GM19351 (cell line): ENCODE data around the gene CRAT.

Experiments
- ATAC-seq: cut with Tn5 transposase; IDR thresholded peaks from one replicate; pipeline ENCODE4 v1.9.1; 2021; ENCODE audit warnings: mild to moderate bottlenecking, moderate library complexity; ENCODE audit not compliant: unreplicated experiment

CRAT gene

GRCh38 chr9:129111528-129112151, 1.0 kb upstream of the CRAT start:
- ATAC-seq, result peak; percentile 16

DNA sequence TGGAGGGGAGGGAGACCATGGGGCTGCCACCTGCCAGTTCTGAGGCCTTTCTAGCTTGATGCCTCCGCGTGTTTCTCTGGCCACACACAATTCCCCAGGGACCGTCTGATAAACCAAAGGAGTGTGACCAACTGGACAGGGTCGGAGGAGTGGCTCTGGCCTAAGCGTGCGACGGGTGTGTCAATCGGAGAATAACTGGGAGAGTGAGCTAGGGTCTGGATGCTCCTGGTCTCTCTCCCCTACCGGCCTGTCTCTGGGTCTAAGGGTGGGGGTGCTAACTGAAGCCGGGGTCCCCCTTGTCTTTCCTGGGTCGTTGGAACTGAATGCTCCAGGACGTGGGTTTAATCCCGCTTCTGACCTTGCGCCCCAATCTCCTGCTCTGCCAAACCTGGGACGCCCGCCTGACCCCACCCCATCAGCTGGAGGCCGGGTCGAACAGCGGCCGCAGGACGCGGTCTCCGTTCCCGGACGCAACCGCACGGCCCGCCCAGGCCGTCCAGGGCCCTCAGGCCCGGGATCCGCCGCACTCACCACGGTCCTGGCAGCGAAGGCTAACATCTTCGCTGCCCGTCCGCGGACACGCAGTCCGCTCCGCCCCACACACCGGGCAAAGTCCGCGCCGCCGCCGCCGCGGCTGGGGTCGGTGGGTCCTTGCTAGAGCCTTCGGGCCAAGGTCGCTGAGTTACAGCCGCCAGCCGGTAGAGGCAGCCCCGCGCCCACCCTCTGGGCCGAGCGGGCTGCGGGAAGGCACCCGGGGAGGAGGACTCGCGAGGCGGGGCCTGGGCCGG, 447 bp downstream of the CRAT start:
- ATAC-seq, result no peak

DNA sequence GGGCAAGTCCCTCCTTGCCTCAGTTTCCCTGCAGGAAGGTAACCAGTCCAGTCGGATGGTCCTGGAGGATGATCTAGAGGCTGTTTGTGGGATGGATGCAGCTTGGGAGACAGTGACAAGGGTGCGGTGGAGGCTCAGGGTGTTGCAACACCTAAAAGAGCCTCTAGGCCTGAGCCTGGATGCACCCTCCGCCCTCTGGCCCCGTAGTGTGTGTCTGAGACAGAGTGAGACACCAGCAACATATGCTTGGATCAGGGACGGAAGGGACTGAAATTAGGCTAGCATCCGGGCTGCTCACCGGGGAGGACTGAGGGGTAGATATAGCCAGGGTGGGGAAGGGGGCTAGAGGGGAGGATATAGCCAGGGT, 1.1 kb downstream of the CRAT start:
- ATAC-seq, result no peak

GRCh38 chr9:129108805-129109536, 1.6 kb downstream of the CRAT start:
- no peak for ATAC-seq

- no peak for ATAC-seq
Observed at GRCh38 chr9:129108083-129108804, 2.3 kb downstream of the CRAT start.

DNA sequence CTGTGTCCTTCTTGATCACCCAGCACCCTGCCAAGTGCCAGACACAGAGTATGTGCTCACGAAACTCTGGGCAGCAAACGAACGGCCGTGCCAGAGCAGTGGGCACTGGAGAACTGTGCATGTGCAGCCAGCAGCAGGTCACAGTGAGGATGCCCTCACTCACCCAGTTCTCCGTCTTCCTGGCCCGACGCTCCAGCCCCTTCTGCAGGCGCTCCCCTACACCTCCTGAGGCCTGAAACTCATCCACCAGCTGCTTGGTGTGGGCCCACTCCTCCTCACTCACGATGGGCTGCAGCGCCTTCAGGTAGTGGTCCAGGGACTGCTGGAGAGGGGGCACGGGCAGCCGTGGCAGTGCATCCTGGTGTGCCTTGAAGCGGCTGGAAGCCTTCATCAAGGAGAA, 2.9 kb downstream of the CRAT start:
- no peak for ATAC-seq

- ATAC-seq, result no peak
Observed at GRCh38 chr9:129105857-129106694, 4.5 kb downstream of the CRAT start.

DNA sequence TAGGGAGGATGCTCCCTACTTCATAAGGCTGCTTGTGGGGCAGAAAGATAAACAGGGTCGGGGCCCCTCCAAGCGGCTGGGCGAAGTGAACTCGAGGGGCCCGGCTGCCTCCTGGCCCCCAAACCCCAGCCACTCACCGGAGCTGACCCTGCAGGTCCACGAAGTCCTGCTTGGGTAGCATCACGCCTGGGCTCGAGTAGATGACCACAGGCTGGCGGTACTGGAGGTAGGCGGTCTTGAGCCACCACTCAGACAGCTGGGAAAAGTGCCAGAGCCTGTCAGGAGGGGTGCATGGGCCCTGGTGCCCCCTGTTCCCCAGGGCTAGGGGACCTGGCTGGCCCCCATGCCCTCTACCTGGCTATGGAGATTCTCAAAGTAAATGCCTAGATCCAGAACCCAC, 6.5 kb downstream of the CRAT start:
- ATAC-seq, result no peak

DNA sequence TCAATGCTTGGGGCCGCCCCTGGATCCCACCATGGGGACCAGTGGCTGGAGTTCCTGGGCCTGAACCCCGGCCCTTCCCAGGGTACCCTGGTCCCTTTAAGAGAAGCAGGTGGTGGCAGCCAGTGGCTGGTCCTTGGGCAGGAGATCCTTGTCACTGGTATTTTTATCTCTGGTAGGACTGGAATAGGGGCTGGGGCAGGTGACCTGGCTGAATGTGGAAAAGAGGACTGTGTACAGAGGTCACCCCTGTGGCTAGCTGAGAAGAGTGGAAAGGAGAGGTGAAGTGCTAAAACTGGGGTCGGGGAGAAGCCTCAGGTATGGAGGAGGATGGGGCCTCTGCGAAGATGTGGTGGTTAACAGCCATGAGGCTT, 7.0 kb downstream of the CRAT start:
- ATAC-seq, result no peak

- ATAC-seq, result no peak
Observed at GRCh38 chr9:129102791-129103594, 7.6 kb downstream of the CRAT start.

- no peak for ATAC-seq
Observed at GRCh38 chr9:129102095-129102525, 8.5 kb downstream of the CRAT start.

DNA sequence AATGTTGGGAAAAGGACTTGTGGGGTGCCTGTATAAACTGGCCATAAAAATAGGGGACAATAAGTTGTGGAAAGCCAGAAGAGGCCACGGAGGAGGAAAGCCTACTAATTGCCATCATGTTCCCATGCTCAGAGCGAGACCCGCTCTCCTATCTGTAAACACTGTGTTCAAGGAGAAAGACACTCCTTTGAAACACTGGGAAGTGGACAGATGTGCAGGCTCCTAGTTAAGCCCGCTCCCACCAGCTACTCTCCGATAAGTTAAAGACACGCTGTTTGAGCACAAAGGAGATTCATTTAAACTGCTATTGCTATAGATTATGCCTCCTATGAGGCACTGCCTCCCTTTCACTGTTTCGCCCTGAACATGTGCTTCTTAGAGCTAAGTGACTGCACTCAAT, 9.3 kb downstream of the CRAT start:
- ATAC-seq, result no peak

GRCh38 chr9:129100383-129101169, 10.0 kb downstream of the CRAT start:
- no peak for ATAC-seq

DNA sequence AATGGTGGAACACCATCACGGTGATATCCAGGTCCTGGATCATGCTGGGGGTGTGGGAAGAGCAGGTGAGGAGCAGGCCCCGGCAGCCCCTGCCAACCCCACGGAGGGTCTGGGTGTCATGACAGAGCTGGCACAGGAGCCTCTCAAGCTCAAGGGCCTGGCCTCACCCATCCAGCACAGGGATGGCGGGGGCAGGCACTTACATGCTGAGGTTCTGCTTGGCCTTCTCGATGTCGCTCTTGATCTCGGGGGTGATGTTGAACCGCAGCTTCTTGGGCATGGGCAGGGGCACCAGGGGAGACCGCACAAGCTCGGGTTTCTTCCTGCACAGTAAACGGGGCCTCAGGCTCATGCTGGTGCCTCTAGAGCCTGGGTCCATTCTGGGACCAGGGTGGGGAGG, 12.3 kb downstream of the CRAT start:
- no peak for ATAC-seq

DNA sequence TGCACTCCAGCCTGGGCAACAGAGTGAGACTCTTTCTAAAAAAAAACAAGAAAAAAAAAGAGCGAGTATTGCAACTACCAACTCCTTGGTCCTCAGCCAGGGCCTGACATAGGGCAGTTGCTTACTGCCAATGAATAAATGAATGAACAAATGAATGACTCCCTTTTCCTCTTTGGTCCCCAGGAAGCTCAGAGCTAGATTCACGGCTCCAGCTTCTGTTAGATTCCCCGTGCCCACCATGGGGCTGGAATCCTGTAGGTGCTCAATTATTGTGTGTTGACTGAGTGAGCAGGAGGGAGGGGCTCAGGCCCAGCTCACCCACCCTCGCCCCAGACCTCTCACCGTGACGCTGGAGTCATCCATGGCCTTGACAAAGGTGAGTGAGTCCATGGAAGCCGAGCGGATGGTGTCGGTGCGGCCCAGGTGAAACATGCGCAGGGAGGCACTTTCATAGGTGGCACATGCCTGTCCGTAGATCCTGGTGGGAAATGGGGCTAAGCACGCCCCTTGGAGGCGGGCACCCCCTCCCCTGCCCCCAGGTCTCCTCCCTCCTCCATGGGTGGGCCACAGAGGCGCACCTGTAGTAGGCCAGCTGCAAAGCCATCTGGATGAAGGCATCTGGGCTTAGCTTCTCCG, 12.8 kb downstream of the CRAT start:
- no peak for ATAC-seq

DNA sequence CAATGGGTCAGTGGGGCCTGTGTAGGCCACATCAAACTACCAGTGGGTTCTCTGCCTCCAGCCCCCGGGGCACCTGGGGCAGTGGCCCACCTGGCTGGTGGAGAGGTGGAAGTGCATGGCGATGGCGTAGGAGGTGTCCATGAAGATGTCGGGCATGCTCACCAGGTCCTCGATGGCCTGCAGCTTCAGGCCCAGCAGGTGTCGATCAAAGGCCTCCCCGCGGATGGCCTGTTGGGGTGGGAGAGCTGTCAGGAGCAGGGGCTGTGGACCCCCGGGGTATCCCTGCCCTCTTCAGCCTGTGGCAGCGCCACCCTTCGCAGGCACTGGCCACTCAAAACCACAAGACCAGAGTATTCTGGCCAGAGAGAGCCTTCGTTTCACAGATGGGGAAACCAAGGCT, 14.7 kb downstream of the CRAT start:
- no peak for ATAC-seq

GRCh38 chr9:129095170-129095667, 15.4 kb downstream of the CRAT start:
- ATAC-seq, result no peak
